ENCODE results near the gene MGAT4A.
"Not testable (repeated sequence)": the region's sequence is repeated elsewhere in the genome, so short reads cannot be mapped to it uniquely, and the experiment has no call there.

The MGAT4A gene

GRCh38 chr2:98598781-98599428 is 132.0 kb downstream of the MGAT4A start:
- DNase-seq (ENCODE audit: low read depth): peak; percentile 49
- no peak overlapping the region for H3K4me3 ChIP-seq (ENCODE audit: low read length)
- TF ChIP-seq CTCF (conservative IDR thresholded peaks at IDR 0.05; ENCODE audit: low read length): no peak

- not testable (repeated sequence) for DNase-seq (ENCODE audit: low read depth); H3K4me3 ChIP-seq (ENCODE audit: low read length)
Measured at GRCh38 chr2:98594665-98595064, 136.3 kb downstream of the MGAT4A start.

- no peak for TF ChIP-seq CTCF (conservative IDR thresholded peaks at IDR 0.05; ENCODE audit: low read length)
- no peak overlapping the region for H3K4me3 ChIP-seq (ENCODE audit: low read length)
- no peak for DNase-seq (ENCODE audit: low read depth)
Measured at GRCh38 chr2:98592565-98592964, 138.4 kb downstream of the MGAT4A start.

GRCh38 chr2:98589489-98589888 is 141.4 kb downstream of the MGAT4A start:
- no peak overlapping the region for H3K4me3 ChIP-seq (ENCODE audit: low read length)
- DNase-seq (ENCODE audit: low read depth): no peak
- no peak for TF ChIP-seq CTCF (conservative IDR thresholded peaks at IDR 0.05; ENCODE audit: low read length)

- TF ChIP-seq CTCF (conservative IDR thresholded peaks at IDR 0.05; ENCODE audit: low read length): no peak
- no peak for DNase-seq (ENCODE audit: low read depth)
- H3K4me3 ChIP-seq (ENCODE audit: low read length): no peak overlapping the region
Measured at GRCh38 chr2:98588880-98589431, 142.0 kb downstream of the MGAT4A start.

- DNase-seq (ENCODE audit: low read depth): no peak
- TF ChIP-seq CTCF (conservative IDR thresholded peaks at IDR 0.05; ENCODE audit: low read length): no peak
- H3K4me3 ChIP-seq (ENCODE audit: low read length): no peak overlapping the region
Measured at GRCh38 chr2:98586551-98587140, 144.3 kb downstream of the MGAT4A start.

- H3K4me3 ChIP-seq (ENCODE audit: low read length): no peak overlapping the region
- no peak for TF ChIP-seq CTCF (conservative IDR thresholded peaks at IDR 0.05; ENCODE audit: low read length)
- no peak for DNase-seq (ENCODE audit: low read depth)
Measured at GRCh38 chr2:98585386-98585785, 145.5 kb downstream of the MGAT4A start.

All from AG10803 (cell line).